KMS-11 (cell line): ENCODE measurements around the gene KRTAP21-3.
"Not testable (repeated sequence)": the region's sequence is repeated elsewhere in the genome, so short reads cannot be mapped to it uniquely, and the experiment has no call there.

Experiments
- H2AFZ ChIP-seq: fragments of 200-600 bp; sonication (generic); 2 replicates; pipeline ENCODE4 v1.6.1; 2016; ENCODE audit warnings: antibody characterized with exemption, mixed run types, low read depth
- H3K27ac ChIP-seq: fragments of 200-600 bp; sonication (generic); 2 replicates; pipeline ENCODE4 v1.6.1; 2016; ENCODE audit warnings: mild to moderate bottlenecking, mixed run types
- H3K27me3 ChIP-seq: fragments of 200-600 bp; sonication (generic); 2 replicates; pipeline ENCODE4 v1.6.1; 2017; ENCODE audit warnings: mild to moderate bottlenecking, low read depth, mixed run types, moderate library complexity; ENCODE audit not compliant: insufficient read depth
- H3K36me3 ChIP-seq: fragments of 200-600 bp; sonication (generic); 2 replicates; pipeline ENCODE4 v1.6.1; 2017; ENCODE audit warnings: mild to moderate bottlenecking, mixed run types; ENCODE audit not compliant: insufficient read depth
- H3K4me1 ChIP-seq: fragments of 200-600 bp; sonication (generic); 2 replicates; pipeline ENCODE4 v1.6.1; 2016; ENCODE audit warnings: mild to moderate bottlenecking, low read depth, mixed run types; ENCODE audit not compliant: poor library complexity, severe bottlenecking
- H3K4me2 ChIP-seq: fragments of 200-600 bp; sonication (generic); 2 replicates; pipeline ENCODE4 v1.7.0; 2016; ENCODE audit warnings: mild to moderate bottlenecking, mixed run types
- H3K4me3 ChIP-seq: fragments of 200-600 bp; sonication (generic); IDR thresholded peaks from 2 replicates; pipeline ENCODE4 v1.6.1; 2017; ENCODE audit warnings: low read depth, low read length, mixed read lengths; ENCODE audit not compliant: insufficient read depth
- H3K79me2 ChIP-seq: fragments of 200-600 bp; sonication (generic); 2 replicates; pipeline ENCODE4 v1.6.1; 2016; ENCODE audit warnings: low read depth, mixed run types; ENCODE audit not compliant: insufficient read depth
- H3K9ac ChIP-seq: fragments of 200-600 bp; sonication (generic); 2 replicates; pipeline ENCODE4 v1.6.1; 2016; ENCODE audit warnings: mild to moderate bottlenecking, mixed run types
- H4K20me1 ChIP-seq: fragments of 200-600 bp; sonication (generic); 2 replicates; pipeline ENCODE4 v1.6.1; 2016; ENCODE audit warnings: mild to moderate bottlenecking, mixed run types; ENCODE audit not compliant: insufficient read depth
- CTCF ChIP-seq: fragments of 200-600 bp; sonication (generic); conservative IDR thresholded peaks from 2 replicates; pipeline ENCODE4 v1.6.1; 2017; ENCODE audit warnings: low read depth, mild to moderate bottlenecking, antibody characterized with exemption, low read length, moderate library complexity, mixed read lengths

Gene KRTAP21-3, protein sequence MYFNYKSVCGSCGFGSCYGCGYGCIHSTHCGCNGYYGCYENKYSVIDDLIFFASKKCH

GRCh38 chr21:30718239-30718909, at the start of gene KRTAP21-3:
Gene KRTAP21-3 (minus strand): TSS chr21:30718777. CDS start chr21:30718759, 18 bp downstream.
- no peak within 1 kb of the TSS for H2AFZ ChIP-seq
- H3K27ac ChIP-seq = no peak within 1 kb of the TSS
- H3K4me2 ChIP-seq = no peak within 1 kb of the TSS
- no peak within 1 kb of the TSS for H3K4me3 ChIP-seq
- no peaks in the 10 kb centered on the region for H3K79me2 ChIP-seq
- H4K20me1 ChIP-seq = no peaks in the 10 kb centered on the region
- H3K36me3 ChIP-seq = no peaks in the 10 kb centered on the region
- no peak for TF ChIP-seq CTCF
- H3K4me1 ChIP-seq = no peaks in the 10 kb centered on the region
- no peaks in the 10 kb centered on the region for H3K27me3 ChIP-seq
- H3K9ac ChIP-seq = no peak within 1 kb of the TSS

- no peak overlapping the region for H3K27ac ChIP-seq
- H3K4me3 ChIP-seq = no peak overlapping the region
- no peak overlapping the region for H3K9ac ChIP-seq
- no peaks in the 10 kb centered on the region for H3K79me2 ChIP-seq
- no peaks in the 10 kb centered on the region for H3K27me3 ChIP-seq
- H2AFZ ChIP-seq = no peak overlapping the region
- no peak overlapping the region for H3K4me2 ChIP-seq
- TF ChIP-seq CTCF = no peak
- H4K20me1 ChIP-seq = no peaks in the 10 kb centered on the region
- H3K36me3 ChIP-seq = no peaks in the 10 kb centered on the region
- H3K4me1 ChIP-seq = no peaks in the 10 kb centered on the region
Observed at GRCh38 chr21:30760776-30761175, 42.2 kb upstream of the KRTAP21-3 start.

GRCh38 chr21:30758306-30758705, 39.7 kb upstream of the KRTAP21-3 start:
- Histone ChIP-seq H3K4me2 (no peak overlapping the region), H3K27me3 (no peaks in the 10 kb centered on the region), H3K36me3 (no peaks in the 10 kb centered on the region), H3K4me1 (no peaks in the 10 kb centered on the region), H3K9ac (no peak overlapping the region), H2AFZ (no peak overlapping the region), H3K79me2 (no peaks in the 10 kb centered on the region), H3K4me3 (no peak overlapping the region), H4K20me1 (no peaks in the 10 kb centered on the region), H3K27ac (no peak overlapping the region)
- no peak for TF ChIP-seq CTCF

GRCh38 chr21:30755328-30755727, 36.8 kb upstream of the KRTAP21-3 start, which contains the start of gene KRTAP21-1:
Gene KRTAP21-1 (minus strand): TSS chr21:30755428. CDS start chr21:30755378, 50 bp downstream.
- H3K4me1 ChIP-seq, H3K4me2 ChIP-seq, H3K27ac ChIP-seq, H3K9ac ChIP-seq, H3K36me3 ChIP-seq, H3K79me2 ChIP-seq, H3K27me3 ChIP-seq, H3K4me3 ChIP-seq, H2AFZ ChIP-seq, H4K20me1 ChIP-seq: not testable (repeated sequence)

DNA sequence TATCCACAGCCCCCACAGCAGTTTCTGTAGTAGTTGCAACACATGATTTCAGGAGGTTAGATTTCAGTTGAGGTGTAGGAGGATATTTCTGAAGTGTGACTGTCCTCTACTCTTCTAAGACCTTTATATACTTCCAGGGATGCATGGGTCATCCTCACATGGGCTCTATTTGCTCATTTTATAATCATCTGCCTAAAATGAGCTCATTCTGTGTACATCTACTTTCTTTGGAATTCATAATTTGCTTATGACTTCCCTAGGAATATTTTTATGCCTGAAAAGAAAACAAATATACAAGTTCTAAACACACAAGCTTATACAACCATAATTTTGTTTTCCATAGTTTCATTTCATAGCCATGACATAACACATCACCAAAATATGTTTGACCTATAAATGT, 28.6 kb upstream of the KRTAP21-3 start, which contains the start of gene KRTAP21-2:
Gene KRTAP21-2 (minus strand): TSS at position 101 of the 400 bp plus-strand sequence. CDS start 57 bp downstream, at position 44.
- Histone ChIP-seq H4K20me1 (no peaks in the 10 kb centered on the region), H2AFZ (no peak within 1 kb of the TSS), H3K79me2 (no peaks in the 10 kb centered on the region), H3K36me3 (no peaks in the 10 kb centered on the region), H3K27ac (no peak within 1 kb of the TSS), H3K4me3 (no peak within 1 kb of the TSS), H3K9ac (no peak within 1 kb of the TSS), H3K4me1 (no peaks in the 10 kb centered on the region), H3K27me3 (no peaks in the 10 kb centered on the region), H3K4me2 (no peak within 1 kb of the TSS)
- no peak for TF ChIP-seq CTCF
